CD1c-positive myeloid dendritic cell (primary cell): ENCODE data around the gene RNU2-63P.
"Not testable (repeated sequence)": the region's sequence is repeated elsewhere in the genome, so short reads cannot be mapped to it uniquely, and the experiment has no call there.

Source experiments
- DNase-seq: peaks from one replicate; pipeline ENCODE4 v3.0.0-alpha.2; 2016; ENCODE audit errors: extremely low spot score

The RNU2-63P gene

DNA sequence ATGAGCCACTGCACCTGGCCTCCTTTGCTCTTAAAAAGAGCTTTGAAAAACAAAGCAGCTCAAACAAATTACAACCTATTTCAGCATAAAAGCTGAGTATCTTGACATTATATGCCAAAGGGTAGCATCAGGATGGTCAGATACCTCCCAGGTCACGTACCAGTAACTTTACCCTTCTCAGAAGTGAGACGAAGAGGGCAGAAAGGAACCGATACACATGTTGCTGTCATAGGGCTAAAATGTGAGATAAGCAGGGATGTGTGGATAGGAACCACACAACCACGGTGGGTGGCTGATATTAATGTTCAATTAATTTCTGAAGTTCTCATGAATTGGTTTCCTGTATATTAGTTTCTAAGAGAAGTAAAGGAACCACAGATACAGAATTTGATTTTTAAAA is 12.6 kb upstream of the RNU2-63P start:
- DNase-seq, result no peak

DNA sequence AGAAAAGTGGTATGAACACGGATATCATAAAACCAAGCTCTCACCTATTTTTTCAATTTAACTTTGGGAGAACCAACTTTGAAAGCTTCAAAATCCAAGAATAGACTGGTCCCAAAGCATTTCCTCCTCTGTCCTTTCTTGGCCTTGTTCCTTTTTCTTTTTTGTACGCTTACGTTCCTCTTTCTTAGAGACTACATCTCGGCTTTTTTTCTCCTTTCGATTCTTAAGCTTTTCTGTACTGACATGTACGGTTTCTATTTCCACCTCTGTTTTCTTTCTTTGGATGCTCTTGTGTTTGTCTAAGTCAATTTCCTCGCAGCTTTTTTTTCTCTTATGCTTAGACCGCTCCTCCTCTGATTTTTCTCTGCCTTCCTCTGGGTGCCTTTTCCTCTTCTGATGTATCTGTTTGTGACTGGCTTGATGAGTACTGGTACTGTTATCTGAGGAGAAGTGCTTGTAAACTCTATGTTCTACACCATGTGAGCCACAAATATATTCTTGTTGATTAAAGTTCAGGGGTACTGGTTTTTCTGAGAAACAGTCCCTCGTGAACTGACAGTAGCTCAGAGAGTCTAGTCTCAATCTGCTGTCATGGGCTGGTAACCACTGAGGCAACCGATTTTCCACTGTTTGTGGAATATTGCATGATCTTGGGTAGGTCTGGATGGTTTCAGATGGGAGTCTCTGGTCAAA is 11.5 kb upstream of the RNU2-63P start:
- peak; percentile 37 for DNase-seq

DNA sequence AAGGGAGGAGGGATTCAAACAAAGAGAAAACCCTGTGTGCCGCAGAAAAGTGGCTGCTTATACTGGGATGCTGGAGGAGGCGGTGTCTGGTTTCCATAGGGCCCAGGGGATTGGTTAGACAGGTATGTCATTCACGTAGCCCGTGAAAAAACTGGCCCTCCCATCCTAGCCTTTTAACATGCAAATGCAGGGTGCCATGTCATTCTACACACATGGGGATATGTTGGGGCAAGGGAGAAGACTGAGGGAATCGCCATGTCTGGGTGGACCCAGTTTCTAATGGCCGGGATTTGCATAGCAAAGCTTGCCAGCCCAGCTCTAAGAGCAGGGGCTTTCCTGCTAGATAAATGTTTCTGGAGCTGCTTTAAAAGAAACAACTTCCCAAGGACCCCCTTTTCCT is 8.2 kb upstream of the RNU2-63P start:
- DNase-seq, result no peak

DNA sequence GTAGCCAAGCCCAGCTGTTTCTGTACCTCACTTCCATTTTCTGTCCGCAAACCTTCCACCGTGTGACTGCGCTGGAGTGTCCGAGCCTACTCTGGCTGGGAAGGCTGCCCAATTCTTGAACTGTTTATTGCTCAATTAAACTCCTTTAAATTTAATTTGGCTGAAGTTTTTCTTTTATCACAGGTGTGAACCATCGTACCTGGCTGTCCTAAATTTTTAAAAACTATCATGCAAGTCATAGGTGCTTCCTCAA is 6.2 kb upstream of the RNU2-63P start:
- DNase-seq, result no peak

DNA sequence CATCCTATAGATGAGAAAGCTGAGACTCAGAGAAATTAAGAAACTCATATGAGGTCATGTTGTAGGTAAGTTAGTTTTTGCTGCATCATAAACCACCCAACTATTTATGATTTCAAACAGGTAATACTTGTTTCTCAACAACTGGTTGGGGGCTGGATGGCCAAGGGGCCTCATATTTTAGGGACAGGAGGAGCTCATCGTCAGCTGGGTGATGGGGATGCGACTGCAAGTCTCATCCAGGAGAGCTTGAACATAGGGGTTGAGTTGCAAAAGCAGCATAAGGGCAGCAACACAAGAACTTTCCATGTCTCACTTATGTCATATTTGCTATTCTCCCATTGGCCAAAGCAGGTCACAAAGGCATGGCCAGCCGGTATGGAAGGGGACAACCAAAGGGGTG is 3.6 kb upstream of the RNU2-63P start:
- no peak for DNase-seq

DNA sequence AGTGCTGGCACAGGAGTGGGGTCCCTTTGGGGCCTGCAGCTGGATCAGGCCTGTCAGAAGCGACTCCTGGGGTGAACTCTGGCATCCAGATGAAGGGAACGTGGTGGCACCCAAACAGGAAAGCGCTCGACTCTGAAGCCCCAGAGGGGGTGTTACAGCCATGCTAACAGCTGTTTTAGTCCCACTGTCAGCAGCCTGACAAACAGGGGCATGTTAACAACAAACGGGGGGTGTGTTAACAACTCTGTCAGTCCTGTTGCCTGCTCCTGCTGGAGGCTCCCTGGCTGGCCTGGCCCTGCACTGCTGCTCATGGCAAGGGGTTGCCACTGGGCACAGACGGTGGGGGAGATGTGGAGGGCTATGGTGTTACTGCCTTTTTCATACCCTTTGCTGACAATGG is 2.6 kb upstream of the RNU2-63P start:
- DNase-seq, result no peak

DNA sequence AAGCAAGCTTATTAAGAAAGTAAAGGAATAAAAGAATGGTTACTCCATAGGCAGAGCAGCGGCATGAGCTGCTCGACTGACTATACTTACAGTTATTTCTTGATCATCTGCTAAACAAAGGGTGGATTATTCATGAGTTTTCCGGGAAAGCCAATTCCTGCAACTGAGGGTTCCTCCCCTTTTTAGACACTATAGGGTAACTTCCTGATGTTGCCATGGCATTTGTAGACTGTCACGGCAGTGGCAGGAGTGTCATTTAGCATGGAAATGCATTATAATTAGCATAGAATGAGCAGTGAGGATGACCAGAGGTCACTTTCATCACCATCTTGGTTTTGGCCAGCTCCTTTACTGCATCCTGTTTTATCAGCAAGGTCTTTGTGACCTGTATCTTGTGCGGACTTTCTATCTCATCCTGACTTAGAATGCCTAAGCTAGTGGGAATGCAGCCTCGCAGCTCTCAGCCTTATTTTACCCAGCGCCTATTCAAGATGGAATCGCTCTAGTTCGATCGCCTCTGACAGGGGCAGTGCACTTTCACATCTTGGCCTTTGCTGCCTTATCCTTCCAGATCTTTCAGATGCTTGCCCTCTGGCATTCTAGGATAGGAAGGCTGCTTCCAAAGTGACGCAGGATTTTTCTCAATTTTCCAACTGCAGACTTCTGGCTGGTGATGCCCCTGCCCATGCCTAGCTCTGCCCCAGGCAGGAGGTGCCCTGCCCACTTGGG is 1.9 kb upstream of the RNU2-63P start:
- peak; percentile 47 for DNase-seq

DNA sequence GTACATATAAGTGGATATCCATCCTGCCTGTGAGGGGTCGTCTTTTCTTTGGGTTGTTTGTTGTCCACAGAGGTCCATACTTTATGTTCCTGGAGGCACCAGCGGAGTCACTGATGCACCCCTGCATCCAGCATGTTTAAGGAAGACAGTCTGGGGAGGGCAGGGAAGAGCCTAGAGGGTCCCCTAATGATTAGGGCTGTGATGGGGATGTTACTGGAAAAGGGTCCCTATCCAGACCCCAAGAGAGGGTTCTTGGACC is 1.4 kb upstream of the RNU2-63P start:
- not testable (repeated sequence) for DNase-seq

DNA sequence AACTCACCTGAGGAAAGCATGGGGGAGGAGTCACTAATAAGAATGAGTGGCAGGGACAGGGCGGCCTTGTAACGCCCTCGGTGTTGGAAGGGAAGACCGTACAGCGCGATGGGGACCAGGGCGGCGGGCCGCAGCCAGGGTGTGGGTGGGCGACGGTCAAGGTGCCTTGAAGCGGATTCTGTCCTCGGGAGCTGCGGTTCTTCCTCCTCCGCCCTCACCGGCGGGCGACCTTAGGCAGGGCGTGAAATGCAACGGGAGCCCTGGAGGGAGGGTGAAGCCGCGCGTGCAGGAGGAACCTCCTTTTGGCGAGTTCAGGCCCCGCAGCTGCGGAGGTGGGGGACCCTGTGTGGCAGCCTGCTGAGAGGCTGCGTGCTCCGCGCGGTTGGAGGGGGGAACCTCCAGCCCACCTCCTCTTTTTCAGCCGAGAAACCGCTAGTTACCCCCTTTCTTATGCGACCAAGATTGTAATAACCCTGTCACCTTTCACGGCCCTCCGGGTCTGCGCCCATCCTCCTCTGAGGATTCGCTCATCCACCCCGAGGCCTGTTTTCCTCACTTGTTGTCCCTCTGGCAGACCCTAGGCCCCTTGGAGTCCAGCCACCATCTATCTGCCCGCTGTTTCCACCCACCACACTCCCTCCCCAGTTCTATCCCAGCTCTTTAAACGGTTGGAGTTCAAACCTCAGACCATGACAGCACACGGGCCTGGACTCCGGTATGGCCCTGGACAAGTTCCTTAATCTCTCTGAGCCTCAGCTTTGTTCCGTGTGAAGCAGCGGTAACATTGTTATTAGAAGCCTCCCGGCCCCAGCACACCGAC is 823 bp upstream of the RNU2-63P start:
- peak; percentile 59 for DNase-seq

DNA sequence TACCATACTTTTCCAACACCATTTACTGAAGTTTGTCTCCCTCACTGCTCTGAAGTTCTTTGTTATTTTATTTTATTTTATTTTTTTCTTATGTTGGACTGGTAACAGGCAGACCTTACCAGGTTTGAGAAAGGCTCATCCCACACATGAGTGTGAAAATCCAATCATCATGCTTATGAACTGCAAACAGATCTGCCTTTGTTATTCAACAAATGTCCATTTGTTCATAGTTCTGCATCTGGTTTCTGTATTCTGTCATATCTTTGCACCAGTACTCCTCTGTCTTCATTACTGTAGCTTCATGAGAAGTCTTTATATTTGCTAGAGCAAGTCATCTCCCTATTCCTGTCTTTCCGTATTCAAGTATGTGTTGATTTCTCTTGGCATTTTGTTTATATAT is 5.3 kb downstream of the RNU2-63P start:
- no peak for DNase-seq

DNA sequence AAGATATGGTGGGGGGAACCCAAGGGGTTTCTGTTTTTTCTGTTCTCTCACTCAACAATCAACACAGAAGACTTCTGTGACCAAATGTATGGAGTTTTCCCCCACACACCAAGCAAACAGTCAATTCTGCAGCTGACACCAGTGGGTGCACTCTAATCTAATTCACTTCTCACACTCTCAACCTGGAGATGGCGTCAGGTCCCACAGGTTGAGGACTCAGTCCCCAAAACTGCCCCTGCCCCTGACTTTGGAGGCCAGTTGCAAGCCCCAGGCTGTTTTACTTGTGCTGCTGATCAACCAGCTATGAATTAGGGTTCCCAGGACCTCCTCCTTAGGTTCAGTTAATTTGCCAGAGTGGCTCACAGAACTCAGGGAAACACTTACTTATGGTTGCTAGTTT is 6.2 kb downstream of the RNU2-63P start:
- no peak for DNase-seq

DNA sequence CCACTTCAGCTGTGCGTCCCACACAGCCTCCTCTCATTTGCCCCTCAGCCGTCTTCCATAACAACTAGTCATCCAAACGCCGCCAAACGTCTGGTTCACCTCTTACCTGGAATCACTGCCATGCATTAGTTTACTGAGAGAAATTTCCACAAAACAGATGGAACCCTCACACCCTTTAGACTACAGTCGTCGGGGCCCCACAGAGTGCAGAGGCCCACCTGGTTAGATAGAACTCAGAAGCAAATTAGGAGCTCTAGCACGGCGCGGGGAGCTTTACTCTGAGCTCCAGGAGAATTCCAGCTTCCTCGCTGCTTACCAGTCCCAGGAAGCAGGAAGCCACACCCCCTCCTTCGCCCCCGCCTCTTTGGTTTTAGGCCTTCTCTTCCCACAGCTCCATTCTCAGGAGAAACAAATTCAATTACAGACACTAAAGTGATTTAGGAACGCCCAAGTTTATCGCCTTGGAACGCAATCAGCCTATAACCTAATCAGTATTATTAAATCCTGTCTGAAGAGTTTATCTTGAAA is 9.4 kb downstream of the RNU2-63P start:
- no peak for DNase-seq

DNA sequence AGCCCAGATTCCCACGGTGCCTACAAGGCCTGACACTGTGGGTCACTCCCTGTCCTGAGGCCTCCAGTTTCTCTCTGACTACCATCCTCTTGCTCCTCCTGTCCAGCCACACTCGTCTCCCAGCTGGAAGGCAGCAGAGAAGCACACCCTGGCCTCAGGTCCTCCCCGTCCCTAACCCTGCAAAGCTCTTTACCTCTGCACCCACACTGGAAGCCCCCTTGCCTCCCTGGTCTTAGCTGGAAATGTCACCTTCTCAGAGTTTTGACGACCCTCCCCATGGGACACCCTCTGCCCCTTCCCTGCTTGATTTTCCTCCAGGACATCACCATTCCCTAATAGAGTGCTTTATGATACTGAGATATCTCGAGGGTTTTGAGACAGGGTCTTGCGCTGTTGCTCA is 10.6 kb downstream of the RNU2-63P start:
- DNase-seq, result no peak

DNA sequence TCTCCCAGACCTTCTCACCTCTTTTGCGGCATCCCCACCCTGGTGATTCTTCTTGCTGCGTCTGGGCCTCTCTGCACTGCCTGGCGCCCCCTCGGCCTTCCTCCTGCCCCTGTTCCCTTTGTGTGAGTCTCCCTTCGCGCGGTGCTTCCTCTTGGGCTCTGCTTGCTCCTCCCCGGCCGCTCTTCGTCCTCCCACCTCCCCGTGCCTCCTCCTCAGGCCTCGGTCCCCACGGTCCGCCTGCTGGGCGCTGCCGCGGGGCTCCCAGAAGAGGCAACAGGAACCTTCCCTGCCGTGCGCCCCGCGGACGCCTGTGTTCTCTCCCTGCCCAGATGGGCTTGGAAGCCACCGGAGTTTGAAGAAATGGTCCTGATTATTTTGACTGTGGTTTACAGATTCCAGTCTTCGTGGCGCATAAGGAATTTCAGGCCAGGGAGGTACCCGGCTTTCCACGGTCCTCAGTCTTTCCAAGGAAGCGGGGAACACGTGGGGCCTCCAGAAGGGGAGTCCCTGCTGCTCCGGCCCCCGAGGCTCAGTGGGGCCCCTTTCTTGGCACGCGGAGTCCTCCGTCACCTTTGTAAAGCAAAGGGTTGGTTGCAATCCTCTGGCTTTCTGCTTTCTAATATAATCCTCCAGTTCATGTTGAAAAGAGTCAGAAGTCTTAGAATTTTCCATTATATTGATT is 13.1 kb downstream of the RNU2-63P start:
- DNase-seq, result no peak

DNA sequence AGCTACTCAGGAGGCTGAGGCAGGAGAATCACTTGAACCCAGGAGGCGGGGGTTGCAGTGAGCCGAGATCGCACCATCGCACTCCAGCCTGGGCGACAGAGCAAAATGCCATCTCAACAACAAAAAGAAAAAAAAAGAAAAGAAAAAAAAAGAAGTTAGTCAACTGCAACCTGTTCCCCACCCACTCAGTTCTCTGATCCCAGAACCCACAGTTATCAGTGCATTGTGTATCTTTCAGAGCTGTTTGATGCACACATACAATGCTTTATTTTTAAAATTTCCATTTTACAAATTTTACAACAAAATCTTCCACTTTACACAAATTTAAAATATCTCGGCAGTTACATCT is 14.0 kb downstream of the RNU2-63P start:
- no peak for DNase-seq

DNA sequence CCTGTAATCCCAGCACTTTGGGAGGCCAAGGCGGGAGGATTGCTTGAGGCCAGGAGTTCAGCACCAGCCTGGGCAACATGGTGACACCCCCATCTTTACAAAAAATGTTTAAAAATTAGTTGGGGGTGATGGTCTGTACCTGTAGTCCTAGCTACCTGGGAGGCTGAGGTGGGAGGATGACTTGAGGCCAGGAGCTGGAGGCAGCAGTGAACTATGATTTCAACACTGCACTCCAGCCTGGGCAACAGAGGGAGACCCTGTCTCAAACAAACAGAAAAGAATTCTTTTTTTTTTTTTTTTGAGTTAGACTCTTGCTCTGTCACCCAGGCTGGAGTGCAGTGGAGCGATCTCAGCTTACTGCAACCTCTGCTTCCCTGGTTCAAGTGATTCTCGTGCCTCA is 15.9 kb downstream of the RNU2-63P start:
- not testable (repeated sequence) for DNase-seq

DNA sequence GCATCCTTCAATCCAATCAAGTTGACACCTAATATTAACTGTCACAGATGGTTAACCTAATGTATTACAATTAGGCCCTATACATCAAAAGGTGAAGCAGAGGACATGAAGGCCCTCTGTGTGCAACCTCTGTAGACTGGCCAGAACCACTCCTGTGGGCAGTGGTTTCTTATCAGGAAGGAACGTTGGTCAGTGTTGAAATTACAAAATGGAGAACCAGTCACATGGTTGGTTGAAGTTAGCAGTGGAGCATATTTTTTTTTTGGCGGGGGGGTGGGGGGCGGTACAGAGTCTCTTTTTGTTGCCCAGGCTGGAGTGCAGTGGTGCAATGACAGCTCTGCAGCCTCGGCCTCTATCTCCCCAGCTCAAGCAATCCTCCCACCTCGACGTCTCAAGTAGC is 19.8 kb downstream of the RNU2-63P start:
- no peak for DNase-seq

DNA sequence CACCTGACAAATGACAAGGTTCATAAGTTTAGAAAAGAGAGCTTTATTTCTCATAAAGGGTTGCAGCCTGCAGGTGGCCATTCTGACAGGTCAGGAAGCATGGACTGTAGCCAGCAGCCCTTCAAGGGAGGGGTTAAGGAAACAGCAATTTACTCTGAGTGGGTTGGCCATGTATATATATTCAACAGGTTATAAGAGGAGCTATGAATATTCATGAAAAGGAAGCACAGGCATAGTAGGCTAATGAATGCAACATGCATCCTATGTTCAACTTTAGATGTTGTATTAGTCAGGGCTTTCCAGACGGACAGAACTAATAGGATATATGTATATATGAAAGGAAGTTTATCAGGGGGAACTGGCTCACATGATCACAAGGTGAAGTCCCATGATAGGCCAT is 20.6 kb downstream of the RNU2-63P start:
- DNase-seq, result no peak

DNA sequence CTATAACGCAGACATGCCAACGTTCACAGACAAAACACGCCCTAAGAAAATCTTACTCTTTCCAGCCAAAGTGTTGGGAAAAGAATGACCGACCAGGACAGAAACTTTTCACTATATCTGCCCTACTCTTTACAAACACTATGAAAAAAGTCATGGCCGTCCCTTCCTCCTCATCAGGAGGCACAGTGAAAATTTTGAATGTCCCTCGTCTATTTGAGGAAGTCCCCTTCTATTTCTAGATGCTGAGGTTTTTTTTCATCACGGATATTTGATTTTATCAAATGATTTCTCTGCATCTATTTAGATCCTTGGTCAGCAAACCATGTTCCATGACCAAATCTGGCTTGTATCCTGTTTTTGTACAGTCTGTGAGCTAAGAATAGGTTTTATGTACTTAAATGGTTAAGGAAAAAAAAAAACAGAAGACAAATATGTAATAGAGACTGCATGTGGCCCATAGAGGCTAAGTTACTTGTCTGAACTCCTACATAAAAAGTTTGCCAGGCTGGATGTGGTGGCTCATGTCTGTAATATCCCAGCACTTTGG is 22.0 kb downstream of the RNU2-63P start:
- DNase-seq, result not testable (repeated sequence)

DNA sequence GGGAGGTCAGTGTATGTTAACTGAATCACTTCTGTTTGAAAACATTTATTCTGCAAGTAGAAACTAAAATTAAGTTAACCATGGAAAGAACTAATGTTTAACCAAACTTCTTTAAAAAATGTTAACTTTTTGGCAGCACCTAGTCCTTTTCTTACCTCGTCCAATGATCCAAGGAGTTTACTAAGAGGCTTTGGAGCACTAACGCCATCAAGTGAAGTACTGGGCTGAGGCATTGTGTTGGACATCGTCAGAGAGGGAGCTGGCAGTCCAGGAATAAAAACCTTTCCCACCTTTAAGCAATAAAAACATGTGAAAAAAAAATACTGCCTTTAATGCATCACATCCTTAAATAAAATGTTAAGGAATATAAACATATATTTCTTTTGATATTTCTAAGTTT is 23.8 kb downstream of the RNU2-63P start:
- DNase-seq, result not testable (repeated sequence)

DNA sequence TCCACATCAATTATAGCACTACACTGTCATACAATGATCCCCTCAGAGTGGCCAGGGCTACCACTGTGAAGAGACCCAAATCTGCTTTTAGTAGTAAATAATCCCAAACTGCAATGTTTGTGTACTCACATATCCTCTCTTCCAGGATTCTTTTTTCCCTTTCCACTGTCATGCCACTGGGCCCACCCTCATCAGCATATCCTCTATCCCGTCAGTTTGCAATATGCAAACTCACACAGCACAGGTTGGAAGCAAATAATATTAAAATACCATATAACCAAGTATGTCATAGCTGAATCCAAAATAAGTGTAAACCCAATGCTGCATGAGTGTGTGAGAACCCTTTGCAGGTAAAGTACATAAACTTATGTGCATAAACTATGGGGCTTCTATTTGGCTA is 28.9 kb downstream of the RNU2-63P start:
- DNase-seq, result not testable (repeated sequence)

DNA sequence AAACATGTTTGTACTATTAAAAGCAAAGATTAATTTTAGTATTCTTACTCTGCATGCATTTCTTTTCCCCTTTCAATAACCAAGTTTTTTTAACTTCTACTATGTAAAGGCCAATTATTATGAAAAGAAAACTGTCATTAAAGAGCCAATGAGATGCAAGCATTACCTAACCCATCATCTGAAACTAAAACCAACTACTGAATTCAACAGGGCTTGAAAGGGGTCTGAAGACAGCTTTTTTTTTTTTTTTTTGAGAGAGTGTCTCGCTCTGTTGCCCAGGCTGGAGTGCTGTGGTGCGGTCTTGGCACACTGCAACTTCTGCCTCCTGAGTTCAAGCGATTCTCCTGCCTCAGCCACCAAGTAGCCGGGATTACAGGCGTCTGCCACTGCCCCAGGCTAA is 30.4 kb downstream of the RNU2-63P start:
- not testable (repeated sequence) for DNase-seq
